ENCODE data around the gene FTH1.

The FTH1 gene

DNA sequence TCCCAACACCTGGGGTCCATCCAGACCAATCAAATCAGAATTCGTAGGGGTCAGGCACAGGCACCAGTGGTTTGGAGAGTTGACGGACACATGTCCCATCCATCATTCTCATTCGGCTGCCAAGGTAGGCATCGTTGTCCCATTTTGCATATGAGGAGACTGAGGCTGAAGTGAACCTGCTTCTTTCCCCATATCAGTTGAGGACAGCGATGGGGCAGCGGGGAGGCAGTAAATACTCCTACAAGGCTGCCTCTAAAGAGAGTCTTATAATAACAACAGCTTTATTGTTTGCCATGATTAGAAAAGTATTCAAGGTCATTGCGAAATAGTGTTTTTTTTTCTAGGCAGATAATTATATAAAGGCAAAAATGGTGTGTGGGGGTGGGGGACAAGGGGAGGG is 18.9 kb downstream of the FTH1 start:
- no peak for DNase-seq (ENCODE audit: low read depth)

DNA sequence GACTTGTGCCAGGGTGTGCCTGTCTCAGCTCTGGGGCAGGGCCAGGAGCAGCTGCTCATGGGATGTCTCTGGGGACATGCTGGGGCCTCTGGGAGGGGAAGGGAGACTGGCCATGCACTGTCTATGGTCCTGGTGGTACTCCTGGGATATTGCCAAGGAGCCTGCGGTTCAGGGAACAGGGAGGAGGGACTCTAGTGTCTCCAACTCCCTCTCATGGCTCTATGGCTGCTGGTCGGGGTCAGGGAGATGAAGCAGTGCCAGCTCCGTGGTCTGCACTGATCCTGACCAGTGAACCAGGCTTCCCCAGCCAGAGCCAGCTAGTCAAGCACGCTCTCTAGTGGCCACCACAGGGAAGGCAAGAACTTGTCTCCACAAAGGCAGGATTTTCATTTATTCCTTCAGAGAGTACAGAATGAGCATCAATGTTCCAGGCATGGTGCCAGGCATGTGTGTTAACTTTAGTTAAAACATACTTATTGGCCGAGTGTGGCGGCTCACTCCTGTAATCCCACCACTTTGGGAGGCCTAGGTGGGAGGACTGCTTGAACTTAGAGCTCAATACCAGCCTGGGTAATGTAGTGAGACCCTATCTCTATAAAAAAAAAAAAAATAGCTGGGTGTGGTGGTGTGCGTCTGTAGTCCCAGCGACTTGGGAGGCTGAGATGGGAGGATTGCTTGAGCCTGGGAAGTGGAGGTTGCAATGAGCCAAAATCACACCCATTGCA is 19.8 kb downstream of the FTH1 start:
- DNase-seq (ENCODE audit: low read depth) = peak; percentile 85

DNA sequence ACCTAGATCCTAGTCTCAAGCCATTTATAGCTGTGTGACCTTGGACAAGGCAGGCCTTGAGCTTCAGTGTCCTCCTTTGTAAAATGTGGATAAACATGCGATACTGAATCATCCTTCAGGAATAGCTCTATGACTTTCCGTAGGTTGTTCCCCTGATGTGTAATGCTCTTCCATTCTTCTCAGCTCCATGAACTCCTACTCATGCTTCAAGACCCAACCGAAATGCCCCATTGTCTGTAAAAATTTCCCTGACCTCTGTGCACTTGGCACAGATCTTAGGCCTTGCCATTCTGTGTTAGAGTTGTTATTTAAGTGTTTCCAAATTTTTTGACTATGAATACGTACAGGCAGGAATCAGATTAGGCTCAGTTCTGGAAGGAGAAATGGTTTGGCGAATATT is 20.5 kb downstream of the FTH1 start:
- no peak for DNase-seq (ENCODE audit: low read depth)

DNA sequence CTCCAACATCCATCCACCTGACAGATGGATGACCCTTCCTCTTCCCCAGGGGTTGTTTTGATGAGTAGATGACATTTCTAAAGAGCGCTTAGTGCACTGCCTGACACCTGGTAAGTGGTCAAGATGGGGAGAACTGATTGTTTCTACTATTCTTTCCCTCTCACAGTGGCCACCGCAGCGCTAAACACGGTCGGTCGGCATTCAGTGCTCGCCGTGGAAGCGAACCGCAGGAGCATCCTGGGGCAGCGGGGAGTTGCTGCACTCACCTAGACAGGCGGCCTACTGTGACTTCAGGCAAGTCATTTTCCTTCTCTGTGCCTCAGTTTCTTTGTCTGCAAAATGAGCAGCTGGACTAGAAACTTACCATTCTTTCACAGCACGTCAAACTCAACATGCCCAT is 22.2 kb downstream of the FTH1 start:
- no peak for DNase-seq (ENCODE audit: low read depth)

DNA sequence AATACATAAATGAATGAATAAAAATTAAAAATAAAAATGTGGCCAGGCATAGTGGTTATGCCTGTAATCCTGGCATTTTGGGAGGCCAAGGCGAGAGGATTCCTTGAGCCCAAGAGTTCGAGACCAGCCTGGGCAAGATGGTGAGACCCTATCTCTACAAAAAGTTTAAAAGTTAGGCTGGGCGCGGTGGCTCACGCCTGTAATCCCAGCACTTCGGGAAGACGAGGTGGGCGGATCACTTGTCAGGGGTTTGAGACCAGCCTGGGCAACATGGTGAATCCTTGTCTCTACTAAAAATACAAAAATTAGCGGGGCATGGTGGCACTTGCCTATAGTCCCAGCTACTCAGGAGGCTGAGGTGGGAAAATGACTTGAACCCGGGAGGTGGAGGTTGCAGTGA is 27.0 kb downstream of the FTH1 start:
- DNase-seq (ENCODE audit: low read depth) = no peak

DNA sequence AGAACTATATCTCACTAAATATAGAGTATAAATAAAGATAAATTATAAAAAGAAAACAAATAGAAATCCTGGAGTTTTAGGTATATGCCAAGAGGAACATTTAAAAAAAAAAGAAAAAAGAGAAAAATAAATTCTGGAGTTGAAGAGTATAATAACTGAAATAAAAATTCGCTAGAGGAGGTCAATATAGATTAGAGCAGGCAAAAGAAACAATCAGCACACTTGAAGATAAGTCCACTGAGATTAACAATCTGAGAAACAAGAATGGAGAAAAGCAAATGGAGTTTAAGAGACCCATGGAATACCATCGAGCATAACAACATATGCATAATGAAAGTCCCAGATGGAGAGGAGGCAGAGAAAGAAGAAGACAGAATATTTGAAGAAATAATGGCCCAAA is 31.6 kb downstream of the FTH1 start:
- no peak for DNase-seq (ENCODE audit: low read depth)

DNA sequence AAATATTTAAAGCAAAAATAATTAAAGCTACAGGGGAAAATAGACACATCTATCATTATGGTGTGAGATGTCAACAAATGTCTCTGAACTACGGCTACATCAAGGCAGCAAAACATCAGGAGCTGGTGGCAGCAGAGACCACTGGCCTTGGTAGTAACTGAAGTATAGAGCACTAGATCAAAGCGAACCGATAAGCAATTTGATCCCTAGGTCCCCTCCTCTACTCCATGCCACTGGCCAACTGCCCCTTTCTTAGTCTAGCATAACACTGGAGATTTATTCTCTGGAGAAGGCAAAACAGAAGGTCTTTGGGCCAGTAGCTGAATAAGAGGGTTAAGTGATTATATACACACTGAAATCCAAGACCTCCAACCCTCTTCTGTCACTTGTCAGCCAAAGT is 36.5 kb downstream of the FTH1 start:
- DNase-seq (ENCODE audit: low read depth) = no peak

DNA sequence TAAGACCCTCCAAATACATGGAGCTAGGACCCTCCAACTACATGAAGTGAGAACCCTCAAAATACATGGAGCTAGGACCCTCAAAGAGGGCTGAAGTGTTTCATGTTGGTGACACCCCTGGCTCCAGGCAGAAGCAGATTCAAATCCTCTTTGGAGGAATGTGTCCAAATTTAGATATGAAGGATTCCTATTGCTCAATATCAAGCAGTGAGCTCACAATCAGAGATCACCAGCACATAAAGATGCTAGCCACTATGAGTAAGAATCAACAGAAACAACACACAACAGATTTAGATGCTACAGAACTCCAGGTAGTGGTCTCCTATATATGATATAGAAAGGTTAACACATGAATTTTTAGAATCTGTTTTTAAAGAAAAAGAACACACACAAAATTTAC is 38.8 kb downstream of the FTH1 start:
- DNase-seq (ENCODE audit: low read depth) = no peak

DNA sequence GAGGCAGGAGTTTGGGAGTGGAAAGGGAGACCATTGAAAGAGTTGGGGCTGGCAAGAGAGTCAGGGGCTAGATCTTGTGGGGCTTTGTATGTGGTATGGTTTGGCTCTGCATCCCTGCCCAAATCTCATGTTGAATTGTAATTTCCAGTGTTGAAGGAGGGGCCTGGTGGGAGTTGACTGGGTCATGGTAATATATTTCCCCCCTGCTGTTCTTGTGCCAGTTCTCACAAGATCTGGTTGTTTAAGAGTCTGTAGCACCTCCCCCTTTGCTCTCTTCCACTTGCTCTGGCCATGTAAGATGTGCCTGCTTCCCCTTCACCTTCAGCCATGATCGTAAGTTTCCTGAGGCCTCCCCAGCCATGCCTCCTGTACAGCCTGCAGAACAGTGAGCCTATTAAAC is 39.9 kb downstream of the FTH1 start:
- DNase-seq (ENCODE audit: low read depth) = no peak

DNA sequence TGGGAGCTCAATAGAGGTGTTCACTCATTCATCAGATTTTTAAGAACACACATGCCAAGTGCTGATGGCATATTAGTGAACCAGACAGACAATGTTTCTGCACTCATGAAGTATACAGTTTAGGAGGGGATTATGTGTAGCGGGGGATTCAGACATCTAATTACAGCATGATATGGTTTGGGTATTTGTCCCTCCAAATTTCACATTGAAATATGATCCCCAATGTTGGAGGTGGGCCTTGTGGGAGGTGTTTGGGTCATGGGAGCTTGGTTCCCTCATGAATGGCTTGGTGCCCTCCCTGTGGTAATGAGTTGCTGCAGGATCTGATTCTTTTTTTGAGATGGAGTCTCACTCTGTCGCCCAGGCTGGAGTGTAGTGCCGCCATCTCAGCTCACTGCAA is 41.2 kb downstream of the FTH1 start:
- no peak for DNase-seq (ENCODE audit: low read depth)

DNA sequence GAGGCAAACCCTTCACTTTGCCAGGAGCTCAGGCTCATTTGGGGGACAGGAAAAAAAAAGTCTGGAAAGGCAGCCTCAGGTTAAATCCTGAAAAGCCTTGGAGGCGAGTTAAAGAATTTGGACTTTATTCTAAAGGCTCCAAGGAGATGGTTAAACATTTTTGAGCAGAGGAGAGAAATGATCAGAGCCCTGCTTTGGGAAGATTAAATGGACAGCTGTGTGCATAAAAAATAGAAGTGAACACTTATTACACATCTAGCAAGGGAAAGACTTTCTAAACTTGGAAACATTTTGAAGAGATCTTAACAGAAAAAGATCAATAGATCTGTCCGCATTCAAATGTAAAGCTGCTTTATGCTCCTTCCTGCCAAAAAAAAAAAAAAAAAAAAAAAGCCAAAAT is 41.7 kb downstream of the FTH1 start:
- DNase-seq (ENCODE audit: low read depth) = no peak

DNA sequence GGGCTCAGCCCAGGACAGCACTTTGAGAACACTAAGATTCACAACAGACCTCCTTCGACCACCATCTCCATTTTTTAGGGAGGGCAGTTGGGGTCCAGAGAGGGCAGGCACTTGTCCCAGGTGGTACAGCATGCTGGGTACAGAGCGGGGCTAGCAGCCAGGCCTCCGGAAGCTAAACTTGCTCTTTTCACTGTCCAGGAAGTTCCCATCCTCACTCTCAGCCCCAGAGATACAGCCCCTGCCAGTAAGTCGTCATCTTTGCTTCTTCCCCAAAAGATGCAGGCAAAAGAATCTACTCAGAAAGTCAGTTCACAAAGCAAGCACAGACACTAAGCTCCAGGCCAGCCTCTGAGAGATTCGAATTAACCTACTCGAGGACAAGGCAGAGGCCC is 43.4 kb downstream of the FTH1 start:
- DNase-seq (ENCODE audit: low read depth) = no peak

DNA sequence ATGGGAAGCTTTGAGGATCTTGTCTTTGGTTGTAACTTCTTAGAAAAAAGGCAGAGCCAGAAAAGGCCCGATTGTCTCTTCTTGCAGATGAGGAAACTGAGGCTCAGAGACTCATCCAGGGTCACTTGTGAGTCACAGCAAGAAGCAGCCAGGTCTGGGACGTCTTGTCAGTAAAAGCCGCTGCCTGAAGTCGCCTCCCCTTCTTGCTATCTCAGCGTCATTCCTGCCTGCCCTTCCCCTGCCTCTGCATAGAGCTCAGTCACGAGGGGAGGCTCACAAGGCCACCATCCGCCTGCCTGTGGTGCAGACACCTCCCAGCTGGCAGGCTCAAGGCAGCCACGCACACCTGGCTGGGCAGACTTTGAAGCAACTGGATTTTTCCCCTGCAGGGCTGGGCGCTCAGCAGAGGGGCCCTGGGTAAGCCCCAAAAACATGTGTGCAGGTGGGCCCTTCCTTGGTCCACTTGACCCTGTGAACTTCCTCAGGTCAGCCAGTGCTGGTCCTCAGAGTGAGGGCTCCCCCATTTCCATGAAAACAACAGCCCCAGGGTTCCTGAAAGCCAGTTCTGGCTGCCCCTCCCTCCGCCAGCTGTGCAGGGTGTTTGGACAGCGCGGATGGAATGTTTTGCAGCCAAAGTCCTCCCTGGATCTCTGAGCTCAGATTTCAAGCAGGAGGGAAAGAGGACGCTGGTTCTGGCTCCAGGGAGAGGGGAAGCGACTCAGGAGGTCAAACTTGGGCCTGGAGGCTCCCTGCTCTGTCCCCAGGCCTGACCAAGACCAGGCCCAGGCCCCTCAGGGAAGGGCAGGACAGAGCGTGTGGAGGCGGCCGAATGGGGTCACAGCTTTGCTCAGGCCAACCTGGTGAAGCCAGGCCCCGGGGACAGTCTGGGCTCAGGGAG is 44.0 kb downstream of the FTH1 start:
- DNase-seq (ENCODE audit: low read depth) = no peak

DNA sequence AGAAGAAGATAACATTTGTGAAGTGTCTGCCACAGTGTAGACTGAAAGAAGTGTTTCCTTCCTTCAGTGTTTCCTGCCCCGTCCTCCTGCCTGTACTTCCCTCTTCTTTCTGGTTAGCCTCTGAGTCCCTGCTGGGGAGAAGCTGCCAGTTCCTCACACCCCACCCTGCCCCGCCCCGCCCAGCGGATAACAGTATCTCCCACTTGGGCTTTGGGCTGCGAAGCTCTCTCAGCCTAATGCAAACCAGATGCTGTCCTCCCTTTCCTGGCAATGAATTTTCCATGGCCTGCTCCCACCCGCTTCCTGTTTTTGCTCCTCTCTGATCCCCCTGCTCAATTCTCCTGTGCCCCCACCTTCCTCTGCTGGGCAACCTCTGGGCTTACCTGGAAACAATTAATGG is 44.9 kb downstream of the FTH1 start:
- DNase-seq (ENCODE audit: low read depth) = peak; percentile 77

DNA sequence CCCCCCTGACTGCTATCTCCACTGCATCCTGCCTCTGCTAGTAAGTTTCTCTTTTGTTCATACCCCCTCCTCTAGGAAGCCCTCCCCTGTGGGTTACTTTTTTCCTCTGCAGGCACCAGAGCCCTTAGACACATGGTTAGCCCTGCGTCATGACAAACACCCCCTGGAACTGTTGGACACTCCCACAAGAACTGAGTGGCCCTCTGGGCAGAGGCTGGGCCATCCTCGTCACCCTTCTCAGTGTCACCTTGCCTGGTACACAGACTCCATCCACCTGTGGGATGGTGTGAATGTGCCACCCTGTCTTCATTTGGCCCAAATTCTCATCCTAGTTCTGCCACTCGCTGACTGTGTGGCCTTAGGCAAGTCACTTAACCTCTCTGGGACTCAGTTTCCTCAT is 46.0 kb downstream of the FTH1 start:
- no peak for DNase-seq (ENCODE audit: low read depth)

DNA sequence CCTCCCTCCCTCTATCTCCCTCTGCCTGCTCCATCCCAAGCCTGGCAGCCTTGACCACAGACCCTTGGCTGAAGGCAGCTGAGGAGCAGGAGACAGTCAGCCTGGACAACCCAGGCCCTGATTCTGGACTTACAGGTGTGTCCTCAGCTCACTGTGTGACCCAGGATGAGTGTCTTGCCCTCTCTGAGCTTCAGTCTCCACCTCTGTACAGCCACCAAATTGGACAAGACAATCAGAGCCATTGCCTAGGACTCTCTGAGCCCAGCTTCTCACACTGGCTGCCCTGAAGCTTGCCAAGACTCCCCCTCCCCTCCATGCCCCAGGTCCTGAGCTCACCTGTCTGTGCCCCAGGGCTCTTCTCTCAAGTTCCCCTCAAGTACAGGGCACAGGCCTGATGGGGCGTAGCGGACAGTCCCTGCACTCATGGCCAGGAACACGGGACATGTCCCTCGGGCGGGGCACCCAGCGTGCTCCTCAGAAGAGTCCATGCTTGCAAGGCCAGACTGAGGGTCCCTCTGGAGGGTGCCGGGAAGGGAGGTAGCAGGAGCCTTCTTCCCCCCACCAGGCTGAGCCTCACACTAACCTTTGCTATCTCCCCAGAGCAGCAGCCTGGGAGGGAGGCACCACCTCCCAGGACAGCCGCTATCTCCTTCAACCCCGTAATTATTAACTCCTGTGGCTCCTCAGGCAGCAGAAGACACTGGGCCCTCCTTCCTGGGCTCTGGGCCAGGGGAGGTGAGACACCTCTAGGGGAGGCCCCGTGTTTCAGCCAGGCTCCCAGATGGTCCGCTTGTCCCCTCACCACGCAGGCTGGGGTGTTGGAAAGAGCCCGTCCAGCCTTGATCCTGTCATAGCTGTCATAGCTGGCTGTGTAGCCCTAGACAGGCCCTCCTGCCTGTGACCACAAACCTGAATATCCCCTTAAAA is 47.5 kb downstream of the FTH1 start:
- no peak for DNase-seq (ENCODE audit: low read depth)

DNA sequence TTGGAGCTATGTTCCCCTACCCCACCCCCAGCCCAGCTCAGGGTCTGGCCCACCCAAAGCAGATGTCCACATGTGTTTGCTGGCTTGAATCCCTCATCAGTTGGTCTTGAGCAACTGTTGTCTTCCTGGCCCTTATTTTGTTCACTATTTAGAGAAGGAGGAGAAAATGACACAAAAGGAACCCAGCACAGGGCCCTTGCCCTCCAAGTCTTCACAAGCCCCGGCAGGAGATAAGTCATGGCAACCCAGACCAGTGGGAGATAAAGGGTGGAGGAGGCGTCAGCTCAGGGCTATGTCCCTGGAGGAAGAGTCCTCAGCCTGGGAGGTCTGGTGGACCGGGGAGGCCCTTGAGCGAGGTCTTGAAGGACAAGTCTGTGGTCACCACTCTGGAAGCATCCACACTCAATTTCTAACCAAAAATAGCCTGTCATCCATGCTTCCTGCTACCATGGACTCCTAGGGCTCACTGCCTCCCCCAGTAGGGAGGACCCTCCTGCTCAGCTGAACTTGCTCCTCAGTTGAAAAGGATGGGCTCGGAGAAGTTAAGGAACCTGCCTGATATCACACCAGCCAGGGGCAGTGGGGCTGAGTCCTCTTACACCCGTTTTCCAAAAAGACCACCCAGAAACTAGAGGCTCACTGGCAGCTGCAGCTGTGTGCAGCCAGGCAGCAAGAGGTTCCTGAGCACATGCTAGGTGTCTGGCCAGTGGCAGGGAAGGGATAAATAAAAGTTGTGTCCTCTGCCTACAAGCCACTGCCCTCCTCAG is 48.3 kb downstream of the FTH1 start:
- DNase-seq (ENCODE audit: low read depth) = no peak

DNA sequence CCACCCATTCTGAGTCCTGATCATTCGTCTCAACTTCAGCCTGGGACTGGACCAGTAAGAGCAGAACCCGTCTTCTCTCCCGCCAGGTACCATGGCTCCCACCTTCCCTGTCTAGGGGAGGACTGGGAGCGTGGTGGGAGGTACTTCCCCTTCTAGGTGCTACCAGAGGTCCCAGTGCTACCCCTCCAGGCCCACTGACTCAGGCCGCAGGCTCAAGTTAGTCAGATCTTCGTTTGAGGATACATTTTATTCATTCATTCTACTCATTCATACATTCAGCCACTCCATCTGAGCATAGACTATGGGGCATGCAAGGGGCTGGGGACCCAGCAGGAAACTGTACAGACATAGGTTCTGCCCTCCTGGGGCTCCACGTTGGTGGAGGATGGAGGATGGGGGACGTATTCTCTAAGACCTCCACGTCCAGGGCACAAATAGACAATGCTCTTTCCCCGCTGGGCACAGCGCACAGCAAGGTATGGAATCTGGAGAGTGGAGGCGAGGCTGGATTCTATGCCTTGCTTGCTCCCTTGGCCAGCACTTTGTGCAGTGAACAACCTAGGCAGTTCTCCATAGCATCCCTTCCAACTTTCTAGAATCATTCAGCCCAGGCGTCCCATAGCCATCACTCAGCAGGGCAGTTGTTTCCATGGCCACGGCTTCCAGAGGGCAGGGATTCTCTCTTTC is 49.0 kb downstream of the FTH1 start:
- no peak for DNase-seq (ENCODE audit: low read depth)

DNA sequence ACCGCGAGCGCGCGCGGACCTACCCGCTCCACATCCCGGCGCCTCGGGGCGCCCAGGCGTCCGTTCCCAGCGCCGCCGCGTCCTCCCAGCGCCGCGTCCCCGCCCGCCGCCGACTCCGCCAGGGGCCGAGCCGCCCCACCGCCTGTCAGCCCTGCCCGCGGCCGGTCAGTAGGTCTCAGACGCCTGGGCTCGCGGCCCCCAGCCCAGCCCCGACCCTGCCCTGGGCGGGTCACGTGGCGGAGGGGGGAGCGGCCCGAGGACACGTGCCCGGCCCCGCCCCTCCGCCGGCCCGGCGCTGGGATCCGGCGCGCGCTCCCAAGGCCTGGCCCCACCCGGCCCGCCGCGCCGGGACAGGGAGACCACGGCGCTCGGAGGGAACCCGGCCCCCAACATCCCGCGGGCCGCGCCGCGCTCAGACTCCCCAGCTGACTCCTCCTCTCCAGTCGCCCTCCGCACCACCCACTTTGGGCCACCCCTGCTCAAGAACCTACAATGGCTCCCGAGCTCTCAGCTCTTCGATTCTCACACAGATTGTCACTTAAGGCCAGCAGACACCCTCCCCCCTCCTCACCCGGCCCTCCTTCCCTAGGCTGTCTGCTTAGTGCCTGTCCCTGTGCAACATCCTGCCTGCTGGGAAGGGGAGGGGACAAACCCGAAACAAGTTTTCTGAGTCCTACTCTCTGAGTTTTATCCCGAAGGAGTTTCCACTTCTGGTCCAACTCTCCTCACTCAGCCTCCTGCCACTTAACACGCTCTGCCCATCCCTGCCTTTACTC is 49.9 kb downstream of the FTH1 start, which contains the start of gene RAB3IL1:
TSS of gene RAB3IL1 (minus strand) at position 233 of the 776 bp plus-strand sequence. CDS start at position 34, 199 bp downstream.
- DNase-seq (ENCODE audit: low read depth) = no peak

DNA sequence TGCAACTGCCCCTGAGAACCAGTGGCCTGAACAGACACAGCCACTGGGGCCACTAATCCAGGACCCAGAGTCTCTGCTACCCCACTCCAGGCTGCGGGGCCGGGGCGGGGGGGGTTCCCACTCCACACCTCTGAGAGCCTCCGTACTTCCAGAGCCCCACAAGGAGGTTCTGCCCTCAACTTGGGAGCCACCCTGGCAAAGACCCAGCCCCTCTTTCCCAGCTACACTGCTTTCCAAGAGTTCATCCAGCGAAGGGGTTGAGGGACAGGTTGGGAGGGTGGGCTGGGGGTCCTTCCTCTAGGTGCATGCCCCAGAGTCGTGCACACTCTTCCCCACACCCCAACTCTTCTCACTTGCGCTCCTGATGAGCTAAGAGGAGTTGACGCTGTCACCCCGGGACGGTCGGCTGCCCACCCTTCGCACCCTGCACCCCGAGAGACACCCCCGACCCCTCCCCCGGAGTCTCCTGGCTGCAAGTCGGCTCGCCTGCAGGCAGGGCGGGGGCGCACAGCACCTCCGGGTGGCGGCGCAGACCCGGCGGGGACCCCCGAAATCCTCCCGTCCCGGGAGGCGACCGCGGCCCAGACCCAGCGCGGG is 50.6 kb downstream of the FTH1 start:
- DNase-seq (ENCODE audit: low read depth) = no peak

Measured in stromal cell of bone marrow (primary cell).